Spinal cord (tissue), 4 donors: ENCODE measurements around the gene TM9SF3. TPM values are rescaled to one million over a fixed set of nuclear protein-coding genes. Genes with fewer than 3 reads are reported as not detected.

Experiments used
- polyA plus RNA-seq, 2 donors: library from polyadenylated mRNA; unstranded; fragments of 120-200 nt; gene quantifications; one replicate each; pipeline ENCODE4 v1.2.1, GENCODE V29; 2013; ENCODE audit not compliant: insufficient read length in 2 of 2
- small RNA-seq: library from RNA; depleted of rRNA; stranded (forward); fragments of <200 nt; gene quantifications from one replicate; pipeline ENCODE3, GENCODE V24; 2014; ENCODE audit warnings: low replicate concordance
- total RNA-seq, 2 donors: library from RNA; depleted of rRNA in 1 of 2; stranded (reverse); fragments of 120-200 nt in 1 of 2; fragments of >200 nt in 1 of 2; gene quantifications; one replicate each; pipeline versions ENCODE4 v1.2.3 to v1.2.4, GENCODE V29; 2013 to 2014

TM9SF3 gene
- total and polyA plus RNA-seq, 4 donors: 80.8 to 145 (median 107) TPM

Small RNAs within 50 kb of the gene (small RNA-seq; reads per million reads assigned to genes)
- gene RNA5SP324: not detected

Other genes starting within 250 kb of the TM9SF3 start
- gene OPALIN, start 228.0 kb downstream of the TM9SF3 start, total RNA-seq: 1 to 10 TPM in 1 of 2 donors, under 1 TPM in 1; 0.88 to 4.8 TPM
- under 1 TPM; 0.79 to 0.83 TPM for gene OPALIN, start 228.0 kb downstream of the TM9SF3 start, polyA plus RNA-seq
- 1 to 10 TPM; 2.0 to 4.4 TPM for gene TLL2, start 73.1 kb downstream of the TM9SF3 start, total RNA-seq
- 1 to 10 TPM; 4.5 to 6.1 TPM for gene TLL2, start 73.1 kb downstream of the TM9SF3 start, polyA plus RNA-seq
- 1 to 10 TPM; 4.3 to 8.7 TPM for gene PIK3AP1, start 133.5 kb upstream of the TM9SF3 start, total RNA-seq
- 1 to 10 TPM; 2.1 to 3.9 TPM for gene PIK3AP1, start 133.5 kb upstream of the TM9SF3 start, polyA plus RNA-seq
- 10 to 100 TPM; 25.0 to 59.8 TPM for gene LCOR, start 245.3 kb upstream of the TM9SF3 start, total RNA-seq
- 10 to 100 TPM; 12.6 to 19.0 TPM for gene LCOR, start 245.3 kb upstream of the TM9SF3 start, polyA plus RNA-seq